Measurements from ENCODE around the gene PODN.

Gene PODN

DNA sequence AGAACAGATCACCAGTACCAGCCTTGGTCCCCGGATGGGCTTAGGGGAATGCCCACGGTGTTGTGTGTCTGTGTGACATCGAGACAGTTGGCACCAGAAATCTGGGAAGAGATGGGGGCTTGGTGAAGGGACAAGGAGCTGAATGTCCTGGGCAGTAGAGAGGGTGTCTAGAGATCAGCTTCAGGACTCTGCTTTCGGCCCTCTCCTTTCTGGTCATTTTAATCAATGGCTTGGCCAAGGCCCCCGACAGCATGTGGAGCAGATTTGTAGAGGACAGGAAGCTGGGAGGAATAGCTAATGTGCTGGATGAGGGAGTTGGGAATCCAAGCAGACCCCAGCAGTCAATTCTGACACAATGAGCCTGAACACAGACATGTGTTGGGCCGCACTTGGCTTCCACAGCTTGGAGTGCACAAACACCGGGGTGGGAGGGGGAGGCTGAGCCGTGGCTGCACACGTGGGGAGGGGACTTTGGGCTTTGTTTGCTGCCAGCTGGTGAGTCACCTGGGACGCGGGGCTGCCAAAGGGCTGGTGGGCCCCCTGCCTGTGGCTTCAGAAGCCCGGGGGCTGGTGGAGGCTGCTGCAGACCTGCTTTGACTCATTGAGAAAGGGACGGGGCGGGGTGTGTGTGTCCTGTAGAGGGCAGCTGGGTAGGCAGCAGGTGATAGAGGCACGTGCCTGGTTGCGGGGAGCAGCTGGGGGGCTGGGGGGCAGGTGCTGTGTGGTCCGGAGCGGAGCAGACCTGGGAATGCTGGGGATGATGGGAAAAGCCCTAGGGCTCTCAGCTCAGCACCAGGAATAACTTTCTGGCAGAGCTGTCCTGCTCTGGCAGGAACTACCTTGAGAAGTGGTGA lies 59.5 kb downstream of the PODN start:
- DNase-seq (ENCODE audit: extremely low spot score): no peak
- CTCF ChIA-PET: interaction anchor here (0.6 kb wide), 1 partner anchor 97 kb away, joined by 3 read pairs; no protein-coding TSS in a partner anchor
- POLR2A ChIA-PET: no interaction called here
- TF ChIP-seq FOXA1 (IDR thresholded peaks at IDR 0.05) (no peak), BHLHE40 (IDR thresholded peaks at IDR 0.05; ENCODE audit: borderline replicate concordance) (no peak), ARNT (IDR thresholded peaks at IDR 0.05) (no peak), SUZ12 (IDR thresholded peaks at IDR 0.05) (no peak), FOXK2 (IDR thresholded peaks at IDR 0.05) (no peak), L3MBTL2 (conservative IDR thresholded peaks at IDR 0.05) (no peak), SP1 (IDR thresholded peaks at IDR 0.05) (no peak), CTBP1 (IDR thresholded peaks at IDR 0.05; ENCODE audit: borderline replicate concordance) (no peak), FOXM1 (IDR thresholded peaks at IDR 0.05; ENCODE audit: borderline replicate concordance) (no peak), LEF1 (IDR thresholded peaks at IDR 0.05; ENCODE audit: borderline replicate concordance) (no peak), ZNF384 (IDR thresholded peaks at IDR 0.05) (no peak), HDGF (IDR thresholded peaks at IDR 0.05; ENCODE audit: borderline replicate concordance) (no peak)
- TF ChIP-seq, protein P1, sequence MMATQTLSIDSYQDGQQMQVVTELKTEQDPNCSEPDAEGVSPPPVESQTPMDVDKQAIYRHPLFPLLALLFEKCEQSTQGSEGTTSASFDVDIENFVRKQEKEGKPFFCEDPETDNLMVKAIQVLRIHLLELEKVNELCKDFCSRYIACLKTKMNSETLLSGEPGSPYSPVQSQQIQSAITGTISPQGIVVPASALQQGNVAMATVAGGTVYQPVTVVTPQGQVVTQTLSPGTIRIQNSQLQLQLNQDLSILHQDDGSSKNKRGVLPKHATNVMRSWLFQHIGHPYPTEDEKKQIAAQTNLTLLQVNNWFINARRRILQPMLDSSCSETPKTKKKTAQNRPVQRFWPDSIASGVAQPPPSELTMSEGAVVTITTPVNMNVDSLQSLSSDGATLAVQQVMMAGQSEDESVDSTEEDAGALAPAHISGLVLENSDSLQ (IDR thresholded peaks at IDR 0.05): no peak

DNA sequence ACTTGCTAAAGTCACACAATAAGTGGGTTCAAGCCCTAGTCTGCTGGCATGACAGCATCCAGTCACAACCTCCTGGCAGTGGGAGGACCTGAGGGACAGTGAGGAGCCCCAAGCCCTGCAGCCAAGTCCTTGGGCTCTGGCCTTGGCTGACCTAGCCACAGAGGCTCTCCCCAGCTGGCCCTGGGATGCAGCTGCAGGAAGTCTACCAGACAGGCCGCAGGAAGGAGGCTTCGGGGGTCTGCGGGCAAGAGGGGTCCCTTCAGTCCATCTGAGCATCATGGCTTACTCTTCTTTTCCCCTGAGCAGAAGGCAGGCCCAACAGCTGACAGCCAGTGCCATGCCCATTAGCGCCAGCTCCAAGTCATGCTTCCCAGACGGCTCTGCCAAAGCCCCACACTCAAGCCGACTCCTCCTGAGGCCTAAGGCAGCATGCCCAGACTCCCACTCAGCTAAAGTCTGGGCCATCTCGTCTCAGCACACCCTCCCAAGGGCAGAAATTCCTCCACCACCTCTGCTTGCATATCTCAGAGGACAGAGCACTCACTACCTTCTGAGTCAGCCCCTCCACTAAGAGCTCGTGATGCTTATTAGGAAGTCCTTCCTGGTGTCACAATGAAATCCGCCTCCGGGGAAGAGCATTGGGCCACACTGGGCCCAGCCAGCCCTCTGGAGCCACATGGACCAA lies 60.3 kb downstream of the PODN start:
- ChIA-PET POLR2A (no interaction called here), CTCF (no interaction called here)
- TF ChIP-seq, protein P1 (IDR thresholded peaks at IDR 0.05): no peak
- TF ChIP-seq FOXA1 (IDR thresholded peaks at IDR 0.05) (no peak), ELF4 (IDR thresholded peaks at IDR 0.05) (no peak), SP1 (IDR thresholded peaks at IDR 0.05) (no peak), TARDBP (IDR thresholded peaks at IDR 0.05) (no peak), CTBP1 (IDR thresholded peaks at IDR 0.05; ENCODE audit: borderline replicate concordance) (no peak), FOXM1 (IDR thresholded peaks at IDR 0.05; ENCODE audit: borderline replicate concordance) (no peak), LEF1 (IDR thresholded peaks at IDR 0.05; ENCODE audit: borderline replicate concordance) (no peak), SUZ12 (IDR thresholded peaks at IDR 0.05) (no peak), ZNF384 (IDR thresholded peaks at IDR 0.05) (no peak), L3MBTL2 (conservative IDR thresholded peaks at IDR 0.05) (no peak), NFRKB (IDR thresholded peaks at IDR 0.05) (no peak), BHLHE40 (IDR thresholded peaks at IDR 0.05; ENCODE audit: borderline replicate concordance) (no peak), ARNT (IDR thresholded peaks at IDR 0.05) (no peak)
- DNase-seq (ENCODE audit: extremely low spot score): no peak

DNA sequence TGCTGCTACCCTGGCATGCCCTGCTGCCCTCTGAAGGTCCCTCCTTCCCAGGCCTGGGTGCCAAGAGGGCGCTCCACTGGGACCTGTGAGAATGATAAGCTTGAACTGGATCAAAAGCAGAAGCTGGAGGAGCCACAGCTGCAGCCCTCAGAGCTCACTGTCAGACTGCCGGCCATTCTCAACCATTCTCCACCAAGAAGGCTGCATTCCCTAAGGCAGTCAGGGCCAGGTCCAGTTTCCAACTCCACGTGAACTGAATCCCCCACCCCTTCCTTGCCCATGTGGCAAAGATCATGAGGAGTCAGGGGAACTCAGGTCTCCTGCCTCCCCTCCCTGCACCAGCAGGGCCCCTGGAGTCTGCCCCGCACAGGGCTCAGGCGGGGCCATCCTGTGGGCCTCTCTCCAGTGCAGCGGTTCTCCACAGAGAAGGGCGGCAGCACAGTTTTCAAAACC lies 61.0 kb downstream of the PODN start:
- ChIA-PET POLR2A (no interaction called here), CTCF (no interaction called here)
- DNase-seq (ENCODE audit: extremely low spot score): no peak
- TF ChIP-seq ZNF384 (IDR thresholded peaks at IDR 0.05) (no peak), TARDBP (IDR thresholded peaks at IDR 0.05) (no peak), ELF4 (IDR thresholded peaks at IDR 0.05) (no peak), NFRKB (IDR thresholded peaks at IDR 0.05) (no peak), ARNT (IDR thresholded peaks at IDR 0.05) (no peak), CTBP1 (IDR thresholded peaks at IDR 0.05; ENCODE audit: borderline replicate concordance) (no peak), FOXA1 (IDR thresholded peaks at IDR 0.05) (no peak), L3MBTL2 (conservative IDR thresholded peaks at IDR 0.05) (no peak), FOXK2 (IDR thresholded peaks at IDR 0.05) (no peak), LEF1 (IDR thresholded peaks at IDR 0.05; ENCODE audit: borderline replicate concordance) (no peak)
- TF ChIP-seq, protein P1 (IDR thresholded peaks at IDR 0.05): no peak

DNA sequence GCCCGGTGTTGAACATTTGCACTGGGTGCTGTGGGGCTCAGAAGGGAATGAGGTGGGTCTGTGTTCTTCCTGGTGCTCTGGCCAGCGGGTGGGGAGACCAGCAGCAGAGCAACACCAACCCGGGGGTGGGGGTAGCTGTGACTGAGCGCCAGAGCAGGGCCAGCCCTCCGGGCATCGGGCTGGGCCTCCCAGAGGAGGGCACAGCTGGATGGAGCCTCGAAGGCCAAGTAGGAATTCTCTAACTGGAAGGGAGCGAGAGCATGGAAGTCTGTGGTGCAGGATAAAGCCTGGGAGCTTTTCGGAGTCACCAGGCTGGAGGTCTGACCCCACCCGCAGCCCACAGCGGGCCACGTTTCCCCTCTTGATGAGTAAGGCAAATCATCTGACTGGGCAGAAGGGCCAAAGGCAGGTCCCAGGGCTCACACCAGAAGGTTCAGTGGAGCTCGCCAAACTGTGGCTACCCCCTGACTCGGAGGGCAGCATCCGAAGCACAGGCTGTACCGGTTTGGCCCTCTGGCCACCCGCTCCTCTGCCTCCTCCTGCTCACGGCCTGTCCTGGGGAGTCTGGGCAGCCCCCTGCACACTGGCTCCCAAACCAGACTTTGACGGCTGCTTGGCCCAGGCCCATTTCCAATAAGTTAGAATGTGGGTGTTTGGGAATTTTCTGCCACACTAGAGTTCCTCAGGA lies 61.6 kb downstream of the PODN start:
- CTCF ChIA-PET: no interaction called here
- POLR2A ChIA-PET: interaction anchor here (0.6 kb wide), 1 partner anchor 9 kb away, joined by 3 read pairs; no protein-coding TSS in a partner anchor
- no peak for DNase-seq (ENCODE audit: extremely low spot score)
- TF ChIP-seq CTBP1 (IDR thresholded peaks at IDR 0.05; ENCODE audit: borderline replicate concordance): no peak
- no peak for TF ChIP-seq TARDBP (IDR thresholded peaks at IDR 0.05)
- TF ChIP-seq, protein P1 (IDR thresholded peaks at IDR 0.05): no peak
- no peak for TF ChIP-seq SUZ12 (IDR thresholded peaks at IDR 0.05)
- no peak for TF ChIP-seq FOXK2 (IDR thresholded peaks at IDR 0.05)
- TF ChIP-seq FOXM1 (IDR thresholded peaks at IDR 0.05; ENCODE audit: borderline replicate concordance): no peak
- no peak for TF ChIP-seq HDGF (IDR thresholded peaks at IDR 0.05; ENCODE audit: borderline replicate concordance)
- no peak for TF ChIP-seq L3MBTL2 (conservative IDR thresholded peaks at IDR 0.05)
- no peak for TF ChIP-seq ELF4 (IDR thresholded peaks at IDR 0.05)
- no peak for TF ChIP-seq ZNF384 (IDR thresholded peaks at IDR 0.05)
- no peak for TF ChIP-seq BHLHE40 (IDR thresholded peaks at IDR 0.05; ENCODE audit: borderline replicate concordance)
- TF ChIP-seq SP1 (IDR thresholded peaks at IDR 0.05): no peak
- no peak for TF ChIP-seq ARNT (IDR thresholded peaks at IDR 0.05)
- TF ChIP-seq LEF1 (IDR thresholded peaks at IDR 0.05; ENCODE audit: borderline replicate concordance): no peak
- no peak for TF ChIP-seq FOXA1 (IDR thresholded peaks at IDR 0.05)
- no peak for TF ChIP-seq NFRKB (IDR thresholded peaks at IDR 0.05)
